ENCODE results near the gene COG6. TPM values are rescaled to one million over a fixed set of nuclear protein-coding genes. Genes with fewer than 3 reads are reported as not detected.

Gene COG6
- total and polyA plus RNA-seq, 2 of the 4 experiments (the other 2 are of a cell fraction) = 22.8 to 37.5 TPM

DNA sequence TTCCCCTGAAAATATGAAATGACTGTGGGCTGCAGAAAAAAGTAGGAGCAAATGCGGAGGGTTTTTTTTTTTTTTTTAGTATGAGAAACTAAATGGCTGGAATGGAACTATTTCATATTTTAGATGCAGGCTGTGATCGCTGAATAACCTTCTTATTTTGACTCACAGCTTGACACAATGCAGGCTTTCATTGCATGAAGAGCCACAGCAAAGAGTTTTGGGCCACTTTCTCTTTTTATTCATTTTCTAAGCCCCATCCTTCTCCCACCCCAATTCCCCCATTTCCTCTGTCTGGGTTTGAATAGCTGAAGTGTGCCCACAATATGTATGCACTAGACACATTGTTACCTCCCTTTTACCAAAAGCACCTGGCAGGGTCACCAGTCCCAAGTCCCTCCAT is 125.9 kb downstream of the COG6 start:
- POLR2A ChIA-PET (ENCODE audit: unreplicated experiment) = no interaction called here
- in situ Hi-C loops (cut with MboI; ENCODE audit: low sequenced_read_pairs) = no loop called here

More for the DNA sequence above, 125.9 kb downstream of the COG6 start:
- no peak overlapping the region for H2BK5ac ChIP-seq (ENCODE audit: low read depth, low read length, poor library complexity, severe bottlenecking)
- no peak overlapping the region for H3K9ac ChIP-seq (ENCODE audit: low read depth, low read length)
- no peak overlapping the region for H2AK5ac ChIP-seq (ENCODE audit: low read depth, low read length)
- H2BK15ac ChIP-seq (ENCODE audit: low read depth, low read length) = no peak overlapping the region
- no peak overlapping the region for H4K8ac ChIP-seq (ENCODE audit: low read depth in 2 of 2, low read length in 2 of 2)
- H3K4me2 ChIP-seq (ENCODE audit: low read depth, low read length) = no peak overlapping the region
- TF ChIP-seq MAZ (IDR thresholded peaks at IDR 0.05; ENCODE audit: borderline replicate concordance, low read depth, low read length) (no peak), MXI1 (IDR thresholded peaks at IDR 0.05; ENCODE audit: borderline replicate concordance, low read depth, low read length) (no peak), NFE2L2 (IDR thresholded peaks at IDR 0.05; ENCODE audit: low read depth, low read length) (no peak), FOS (IDR thresholded peaks at IDR 0.05; ENCODE audit: low read depth, low read length) (no peak), RFX5 (IDR thresholded peaks at IDR 0.05; ENCODE audit: low read depth, low read length) (no peak), RAD21 (IDR thresholded peaks at IDR 0.05; ENCODE audit: low read length) (no peak), BHLHE40 (IDR thresholded peaks at IDR 0.05; ENCODE audit: low read depth, low read length) (no peak), MAFK (IDR thresholded peaks at IDR 0.05; ENCODE audit: low read depth, low read length) (no peak), SMC3 (IDR thresholded peaks at IDR 0.05; ENCODE audit: low read depth, low read length) (no peak), CEBPB (IDR thresholded peaks at IDR 0.05; ENCODE audit: low read depth, low read length) (no peak), POLR2A (IDR thresholded peaks at IDR 0.05; ENCODE audit: low read depth, low read length) (no peak), RCOR1 (IDR thresholded peaks at IDR 0.05; ENCODE audit: insufficient replicate concordance, low read length) (no peak), CHD1 (IDR thresholded peaks at IDR 0.05; ENCODE audit: low read depth, low read length) (no peak)
- TF ChIP-seq, protein P1, sequence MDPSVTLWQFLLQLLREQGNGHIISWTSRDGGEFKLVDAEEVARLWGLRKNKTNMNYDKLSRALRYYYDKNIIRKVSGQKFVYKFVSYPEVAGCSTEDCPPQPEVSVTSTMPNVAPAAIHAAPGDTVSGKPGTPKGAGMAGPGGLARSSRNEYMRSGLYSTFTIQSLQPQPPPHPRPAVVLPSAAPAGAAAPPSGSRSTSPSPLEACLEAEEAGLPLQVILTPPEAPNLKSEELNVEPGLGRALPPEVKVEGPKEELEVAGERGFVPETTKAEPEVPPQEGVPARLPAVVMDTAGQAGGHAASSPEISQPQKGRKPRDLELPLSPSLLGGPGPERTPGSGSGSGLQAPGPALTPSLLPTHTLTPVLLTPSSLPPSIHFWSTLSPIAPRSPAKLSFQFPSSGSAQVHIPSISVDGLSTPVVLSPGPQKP (IDR thresholded peaks at IDR 0.05; ENCODE audit: borderline replicate concordance, low read depth, low read length) = no peak
- TF ChIP-seq, protein P2, sequence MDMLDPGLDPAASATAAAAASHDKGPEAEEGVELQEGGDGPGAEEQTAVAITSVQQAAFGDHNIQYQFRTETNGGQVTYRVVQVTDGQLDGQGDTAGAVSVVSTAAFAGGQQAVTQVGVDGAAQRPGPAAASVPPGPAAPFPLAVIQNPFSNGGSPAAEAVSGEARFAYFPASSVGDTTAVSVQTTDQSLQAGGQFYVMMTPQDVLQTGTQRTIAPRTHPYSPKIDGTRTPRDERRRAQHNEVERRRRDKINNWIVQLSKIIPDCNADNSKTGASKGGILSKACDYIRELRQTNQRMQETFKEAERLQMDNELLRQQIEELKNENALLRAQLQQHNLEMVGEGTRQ (IDR thresholded peaks at IDR 0.05; ENCODE audit: low read depth, low read length) = no peak
- TF ChIP-seq, protein P3, sequence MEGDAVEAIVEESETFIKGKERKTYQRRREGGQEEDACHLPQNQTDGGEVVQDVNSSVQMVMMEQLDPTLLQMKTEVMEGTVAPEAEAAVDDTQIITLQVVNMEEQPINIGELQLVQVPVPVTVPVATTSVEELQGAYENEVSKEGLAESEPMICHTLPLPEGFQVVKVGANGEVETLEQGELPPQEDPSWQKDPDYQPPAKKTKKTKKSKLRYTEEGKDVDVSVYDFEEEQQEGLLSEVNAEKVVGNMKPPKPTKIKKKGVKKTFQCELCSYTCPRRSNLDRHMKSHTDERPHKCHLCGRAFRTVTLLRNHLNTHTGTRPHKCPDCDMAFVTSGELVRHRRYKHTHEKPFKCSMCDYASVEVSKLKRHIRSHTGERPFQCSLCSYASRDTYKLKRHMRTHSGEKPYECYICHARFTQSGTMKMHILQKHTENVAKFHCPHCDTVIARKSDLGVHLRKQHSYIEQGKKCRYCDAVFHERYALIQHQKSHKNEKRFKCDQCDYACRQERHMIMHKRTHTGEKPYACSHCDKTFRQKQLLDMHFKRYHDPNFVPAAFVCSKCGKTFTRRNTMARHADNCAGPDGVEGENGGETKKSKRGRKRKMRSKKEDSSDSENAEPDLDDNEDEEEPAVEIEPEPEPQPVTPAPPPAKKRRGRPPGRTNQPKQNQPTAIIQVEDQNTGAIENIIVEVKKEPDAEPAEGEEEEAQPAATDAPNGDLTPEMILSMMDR (conservative IDR thresholded peaks at IDR 0.05; ENCODE audit: low read depth, low read length) = no peak
- ATAC-seq (ENCODE audit: low read depth) = no peak
- peaks cover 6% of the 10 kb centered on the region; the same call in 1 of the 2 replicates for H3K9me1 ChIP-seq (ENCODE audit: insufficient read depth, low read length)
- H2AFZ ChIP-seq (replicated peaks; ENCODE audit: low read length, poor library complexity) = no peak overlapping the region
- H3K9me3 ChIP-seq (ENCODE audit: control insufficient read depth, insufficient read depth, low read length) = no peaks in the 10 kb centered on the region
- CTCF ChIA-PET = no interaction called here
- no peak overlapping the region for H4K91ac ChIP-seq (ENCODE audit: insufficient read depth, low read depth, low read length)
- no peak overlapping the region for H3K14ac ChIP-seq (replicated peaks; ENCODE audit: low read depth, low read length)
- H3K36me3 ChIP-seq (ENCODE audit: control insufficient read depth, insufficient read depth, low read length) = no peaks in the 10 kb centered on the region
- no CpG with 5 or more reads among the region's 2 CpGs for WGBS, 2 experiments (ENCODE audit: extremely low coverage in 2 of 2, insufficient read length in 1 of 2)
- H3K79me1 ChIP-seq (ENCODE audit: low read depth in 1 of 2, low read length in 2 of 2) = no peaks in the 10 kb centered on the region
- peaks cover 11% of the 10 kb centered on the region; the same call in 1 of the 2 replicates for H3K4me1 ChIP-seq (ENCODE audit: control insufficient read depth, insufficient read depth, low read length)
- H4K20me1 ChIP-seq (ENCODE audit: insufficient read depth, low read length) = no peaks in the 10 kb centered on the region
- H3K18ac ChIP-seq (ENCODE audit: low read depth, low read length) = no peak overlapping the region
- H2AK9ac ChIP-seq (replicated peaks; ENCODE audit: low read depth, low read length, poor library complexity) = no peak overlapping the region
- H3K23ac ChIP-seq (ENCODE audit: low read depth, low read length) = no peak overlapping the region
- no peak overlapping the region for H3K27ac ChIP-seq (ENCODE audit: insufficient read depth, low read length)
- intact Hi-C loops (cut with micrococcal nuclease) (no loop called here), dilution Hi-C loops (cut with HindIII; ENCODE audit: low sequenced_read_pairs, unreplicated experiment) (no loop called here)
- no peak overlapping the region for H3K4me3 ChIP-seq (ENCODE audit: insufficient read depth, low read depth, low read length)
- no peak overlapping the region for H4K5ac ChIP-seq (ENCODE audit: low read depth, low read length)
- no peak overlapping the region for H3K56ac ChIP-seq (ENCODE audit: extremely low read depth, insufficient read depth, low read length)
- no peak overlapping the region for H2BK120ac ChIP-seq (ENCODE audit: low read depth, low read length)
- no peak overlapping the region for H3K4ac ChIP-seq (ENCODE audit: low read depth, low read length)
- no peaks in the 10 kb centered on the region for H3K27me3 ChIP-seq (ENCODE audit: control insufficient read depth, insufficient read depth, low read length)
- DNase-seq = no peak
- no peak overlapping the region for H2BK20ac ChIP-seq (ENCODE audit: low read depth, low read length)
- BruUV-seq (replicated peaks) = no TSS peak

All from IMR-90 (cell line).